NCI-H2107 treated with DMSO at 0.1 percent for 48 hours (cell line): ENCODE measurements around the gene CFHR1.
"Not testable (repeated sequence)": the region's sequence is repeated elsewhere in the genome, so short reads cannot be mapped to it uniquely, and the experiment has no call there.

ENCODE experiments used
- DNase-seq: peaks from one replicate; lab custom pipeline; 2025; ENCODE audit not compliant: unreplicated experiment; lab: John Stamatoyannopoulos, UW

CFHR1 gene

GRCh38 chr1:196819531-196819930 lies at the start of gene CFHR1:
Gene CFHR1, plus strand, starts transcription at chr1:196819731. Its CDS starts 114 bp downstream, at chr1:196819845.
- DNase-seq, result not testable (repeated sequence)

GRCh38 chr1:196769823-196770222 lies 49.7 kb upstream of the CFHR1 start:
- not testable (repeated sequence) for DNase-seq

- no peak for DNase-seq
Measured at GRCh38 chr1:196773713-196774112, 45.8 kb upstream of the CFHR1 start.

- DNase-seq, result no peak
Measured at GRCh38 chr1:196774175-196774574, 45.4 kb upstream of the CFHR1 start.

- no peak for DNase-seq
Measured at GRCh38 chr1:196774603-196775002, 44.9 kb upstream of the CFHR1 start, which contains the start of gene CFHR3. Gene CFHR3, plus strand, starts transcription at chr1:196774840. Its CDS starts 47 bp downstream, at chr1:196774887.

GRCh38 chr1:196777603-196778002 lies 41.9 kb upstream of the CFHR1 start:
- no peak for DNase-seq

GRCh38 chr1:196779093-196779492 lies 40.4 kb upstream of the CFHR1 start:
- DNase-seq, result no peak

GRCh38 chr1:196791252-196791651 lies 28.3 kb upstream of the CFHR1 start:
- DNase-seq, result not testable (repeated sequence)

- DNase-seq, result peak; percentile 22
Measured at GRCh38 chr1:196794103-196794502, 25.4 kb upstream of the CFHR1 start.

- DNase-seq, result no peak
Measured at GRCh38 chr1:196797891-196798290, 21.6 kb upstream of the CFHR1 start.

GRCh38 chr1:196801920-196802319 lies 17.6 kb upstream of the CFHR1 start:
- not testable (repeated sequence) for DNase-seq

GRCh38 chr1:196808529-196809235 lies 10.8 kb upstream of the CFHR1 start:
- DNase-seq, result no peak

GRCh38 chr1:196817442-196817841 lies 2.1 kb upstream of the CFHR1 start:
- not testable (repeated sequence) for DNase-seq

- peak; percentile 23 for DNase-seq
Measured at GRCh38 chr1:196827860-196828259, 8.3 kb downstream of the CFHR1 start.

GRCh38 chr1:196849613-196850492 lies 30.3 kb downstream of the CFHR1 start:
- DNase-seq, result not testable (repeated sequence)

GRCh38 chr1:196856053-196856452 lies 36.5 kb downstream of the CFHR1 start:
- DNase-seq, result no peak

GRCh38 chr1:196857188-196857587 lies 37.7 kb downstream of the CFHR1 start:
- DNase-seq, result no peak

GRCh38 chr1:196858811-196859210 lies 39.3 kb downstream of the CFHR1 start:
- no peak for DNase-seq

GRCh38 chr1:196860323-196860884 lies 40.9 kb downstream of the CFHR1 start:
- DNase-seq, result no peak

- no peak for DNase-seq
Measured at GRCh38 chr1:196861429-196861828, 41.9 kb downstream of the CFHR1 start.

GRCh38 chr1:196866974-196867373 lies 47.4 kb downstream of the CFHR1 start:
- DNase-seq, result no peak

GRCh38 chr1:196873385-196873784 lies 53.9 kb downstream of the CFHR1 start:
- DNase-seq, result peak; percentile 27
